ENCODE measurements around the gene SIN3A. TPM values are rescaled to one million over a fixed set of nuclear protein-coding genes. Genes with fewer than 3 reads are reported as not detected.
"Not testable (repeated sequence)": the region's sequence is repeated elsewhere in the genome, so short reads cannot be mapped to it uniquely, and the experiment has no call there.

SIN3A gene
- total RNA-seq, 1 experiment from 2014 or later = 45.5 TPM

DNA sequence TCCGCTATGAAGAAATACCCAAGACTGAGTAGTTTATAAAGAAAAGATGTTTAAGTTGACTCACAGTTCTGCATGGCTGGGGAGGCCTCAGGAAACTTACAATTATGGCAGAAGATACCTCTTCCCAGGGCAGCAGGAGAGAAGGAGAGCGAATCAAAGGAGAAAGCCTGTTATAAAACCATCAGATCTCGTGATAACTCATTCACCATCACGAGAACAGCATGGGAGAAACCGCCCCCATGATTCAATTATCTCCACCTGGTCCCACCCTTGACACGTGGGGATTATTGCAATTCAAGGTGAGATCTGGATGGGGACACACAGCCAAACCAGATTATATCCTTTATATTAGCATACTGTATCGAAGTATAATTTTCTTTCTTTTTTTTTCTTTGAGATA lies 119.4 kb downstream of the SIN3A start:
- BruUV-seq (replicated peaks); POLR2A ChIA-PET; H3K4me1 Mint-ChIP-seq (ENCODE audit: insufficient read depth, unreplicated experiment); H3K27me3 Mint-ChIP-seq (ENCODE audit: insufficient read depth, unreplicated experiment); H3K27ac Mint-ChIP-seq (ENCODE audit: low read depth, unreplicated experiment); H3K4me3 Mint-ChIP-seq (ENCODE audit: unreplicated experiment); H3K36me3 Mint-ChIP-seq (ENCODE audit: insufficient read depth, unreplicated experiment); H3K9me3 Mint-ChIP-seq (ENCODE audit: unreplicated experiment); intact Hi-C loops (cut with micrococcal nuclease); DNase-seq (ENCODE audit: unreplicated experiment): not testable (repeated sequence)
- CTCF ChIA-PET = interaction anchor here (0.6 kb wide), 1 partner anchor 465 kb away, joined by 3 read pairs; no protein-coding TSS in a partner anchor

DNA sequence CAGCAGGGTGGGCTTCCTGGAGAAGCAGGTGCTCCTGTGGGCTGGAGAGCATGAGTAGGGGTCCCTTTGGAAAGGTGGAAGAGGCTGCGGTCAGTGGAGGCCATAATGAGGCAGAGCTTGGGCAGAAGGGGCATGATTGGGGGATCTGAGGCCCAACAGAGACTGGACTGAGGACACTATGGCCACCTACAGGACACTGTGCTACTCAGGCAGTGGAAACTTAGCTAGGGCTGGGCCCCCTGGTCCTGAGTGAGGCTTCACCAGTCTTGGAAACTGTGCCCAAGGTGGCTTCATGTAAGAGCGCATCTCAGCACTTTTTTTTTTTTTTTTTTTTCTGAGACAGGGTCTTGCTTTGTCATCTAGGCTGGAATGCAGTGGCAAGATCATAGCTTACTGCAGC lies 121.9 kb downstream of the SIN3A start:
- H3K9me3 Mint-ChIP-seq (ENCODE audit: unreplicated experiment) = no peaks in the 10 kb centered on the region
- DNase-seq (ENCODE audit: unreplicated experiment) = no peak
- TF ChIP-seq, protein P1, sequence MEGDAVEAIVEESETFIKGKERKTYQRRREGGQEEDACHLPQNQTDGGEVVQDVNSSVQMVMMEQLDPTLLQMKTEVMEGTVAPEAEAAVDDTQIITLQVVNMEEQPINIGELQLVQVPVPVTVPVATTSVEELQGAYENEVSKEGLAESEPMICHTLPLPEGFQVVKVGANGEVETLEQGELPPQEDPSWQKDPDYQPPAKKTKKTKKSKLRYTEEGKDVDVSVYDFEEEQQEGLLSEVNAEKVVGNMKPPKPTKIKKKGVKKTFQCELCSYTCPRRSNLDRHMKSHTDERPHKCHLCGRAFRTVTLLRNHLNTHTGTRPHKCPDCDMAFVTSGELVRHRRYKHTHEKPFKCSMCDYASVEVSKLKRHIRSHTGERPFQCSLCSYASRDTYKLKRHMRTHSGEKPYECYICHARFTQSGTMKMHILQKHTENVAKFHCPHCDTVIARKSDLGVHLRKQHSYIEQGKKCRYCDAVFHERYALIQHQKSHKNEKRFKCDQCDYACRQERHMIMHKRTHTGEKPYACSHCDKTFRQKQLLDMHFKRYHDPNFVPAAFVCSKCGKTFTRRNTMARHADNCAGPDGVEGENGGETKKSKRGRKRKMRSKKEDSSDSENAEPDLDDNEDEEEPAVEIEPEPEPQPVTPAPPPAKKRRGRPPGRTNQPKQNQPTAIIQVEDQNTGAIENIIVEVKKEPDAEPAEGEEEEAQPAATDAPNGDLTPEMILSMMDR (IDR thresholded peaks at IDR 0.05; ENCODE audit: unreplicated experiment) = no peak
- H3K27ac Mint-ChIP-seq (ENCODE audit: low read depth, unreplicated experiment) = no peak overlapping the region
- no TSS peak for BruUV-seq (replicated peaks)
- POLR2A ChIA-PET = interaction anchor here (0.6 kb wide), 1 partner anchor 304 kb away, joined by 3 read pairs; no protein-coding TSS in a partner anchor
- H3K36me3 Mint-ChIP-seq (ENCODE audit: insufficient read depth, unreplicated experiment) = no peaks in the 10 kb centered on the region
- no peaks in the 10 kb centered on the region for H3K27me3 Mint-ChIP-seq (ENCODE audit: insufficient read depth, unreplicated experiment)
- peaks cover 4% of the 10 kb centered on the region for H3K4me1 Mint-ChIP-seq (ENCODE audit: insufficient read depth, unreplicated experiment)
- intact Hi-C loops (cut with micrococcal nuclease) = no loop called here
- H3K4me3 Mint-ChIP-seq (ENCODE audit: unreplicated experiment) = no peak overlapping the region
- CTCF ChIA-PET = no interaction called here

DNA sequence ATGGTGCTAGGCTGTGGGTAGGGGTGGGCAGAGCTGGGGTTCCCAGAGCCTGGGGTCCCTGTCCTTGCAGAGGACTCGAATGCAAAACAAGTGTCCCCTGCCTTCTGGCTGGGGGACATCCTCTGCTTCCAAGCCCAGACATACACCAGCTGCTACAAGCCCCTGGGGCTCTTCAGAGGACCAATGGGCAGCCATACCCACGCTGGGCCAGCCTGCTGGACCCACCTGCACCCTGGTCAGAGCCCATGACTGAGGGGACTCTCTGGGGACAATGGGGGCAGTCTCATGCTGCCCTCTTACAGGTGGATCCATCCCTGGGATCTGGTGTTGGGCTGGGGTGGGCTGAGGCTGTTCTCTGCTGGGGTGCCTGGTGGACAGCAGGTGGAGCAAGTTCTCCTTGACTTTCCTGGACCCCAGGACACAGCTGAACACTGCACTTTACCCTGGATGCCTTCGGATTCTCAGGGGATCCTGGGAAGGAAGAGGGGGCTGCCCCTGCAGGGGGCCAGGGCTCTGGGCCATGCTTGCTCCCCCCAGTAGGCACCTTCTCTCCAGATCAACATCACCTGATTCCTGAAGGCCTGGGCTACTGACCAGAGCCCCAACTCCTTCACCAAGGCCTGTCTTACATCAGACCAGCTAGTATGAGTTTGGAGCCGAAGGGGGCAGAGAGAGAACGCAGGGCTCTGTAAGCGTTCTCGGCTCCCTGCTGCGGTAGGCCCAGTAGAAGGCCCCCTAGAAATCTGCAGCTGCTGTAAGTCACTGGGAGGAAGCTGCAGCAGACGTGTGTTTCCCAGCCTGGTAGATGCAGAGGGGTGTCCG lies 122.8 kb downstream of the SIN3A start:
- H3K36me3 Mint-ChIP-seq (ENCODE audit: insufficient read depth, unreplicated experiment) = peaks cover 6% of the 10 kb centered on the region
- ChIA-PET POLR2A (interaction anchor here (0.6 kb wide), 1 partner anchor 305 kb away, joined by 3 read pairs; no protein-coding TSS in a partner anchor), CTCF (no interaction called here)
- H3K9me3 Mint-ChIP-seq (ENCODE audit: unreplicated experiment) = no peaks in the 10 kb centered on the region
- peaks cover 4% of the 10 kb centered on the region for H3K4me1 Mint-ChIP-seq (ENCODE audit: insufficient read depth, unreplicated experiment)
- H3K27me3 Mint-ChIP-seq (ENCODE audit: insufficient read depth, unreplicated experiment) = no peaks in the 10 kb centered on the region
- BruUV-seq (replicated peaks) = no TSS peak
- no peak overlapping the region for H3K4me3 Mint-ChIP-seq (ENCODE audit: unreplicated experiment)
- H3K27ac Mint-ChIP-seq (ENCODE audit: low read depth, unreplicated experiment) = no peak overlapping the region
- no peak for DNase-seq (ENCODE audit: unreplicated experiment)
- intact Hi-C loops (cut with micrococcal nuclease) = no loop called here
- TF ChIP-seq, protein P1 (IDR thresholded peaks at IDR 0.05; ENCODE audit: unreplicated experiment) = no peak

DNA sequence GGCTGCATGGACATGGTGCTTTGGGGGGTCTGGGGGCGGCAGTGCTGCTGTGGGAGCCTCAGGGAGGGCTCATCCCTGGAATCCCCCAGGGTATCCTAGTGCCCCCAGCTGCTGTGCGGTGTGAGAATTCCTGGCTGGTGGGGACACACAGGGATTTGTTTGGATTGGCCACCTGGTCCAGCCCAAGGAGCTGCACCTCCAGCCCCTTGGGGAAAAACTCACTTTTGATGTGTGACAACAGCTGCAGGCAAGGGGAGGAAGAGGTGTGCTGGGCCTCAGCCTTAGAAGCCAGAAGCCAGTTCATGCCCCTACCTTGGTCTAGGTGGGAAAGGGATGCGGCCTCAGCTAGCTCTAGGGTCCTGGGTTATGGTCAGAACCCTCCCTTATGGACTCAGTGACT lies 124.0 kb downstream of the SIN3A start:
- POLR2A ChIA-PET = interaction anchor here (0.8 kb wide), 1 partner anchor 8 kb away, joined by 3 read pairs; the partner anchor contains the start of gene COMMD4
- no TSS peak for BruUV-seq (replicated peaks)
- H3K27ac Mint-ChIP-seq (ENCODE audit: low read depth, unreplicated experiment) = no peak overlapping the region
- no peak overlapping the region for H3K4me3 Mint-ChIP-seq (ENCODE audit: unreplicated experiment)
- intact Hi-C loops (cut with micrococcal nuclease) = no loop called here
- H3K36me3 Mint-ChIP-seq (ENCODE audit: insufficient read depth, unreplicated experiment) = peaks cover 6% of the 10 kb centered on the region
- H3K4me1 Mint-ChIP-seq (ENCODE audit: insufficient read depth, unreplicated experiment) = peaks cover 4% of the 10 kb centered on the region
- no peaks in the 10 kb centered on the region for H3K9me3 Mint-ChIP-seq (ENCODE audit: unreplicated experiment)
- H3K27me3 Mint-ChIP-seq (ENCODE audit: insufficient read depth, unreplicated experiment) = no peaks in the 10 kb centered on the region
- CTCF ChIA-PET = interaction anchor here (0.7 kb wide), 1 partner anchor 124 kb away, joined by 3 read pairs; no protein-coding TSS in a partner anchor
- TF ChIP-seq, protein P1 (IDR thresholded peaks at IDR 0.05; ENCODE audit: unreplicated experiment) = no peak
- no peak for DNase-seq (ENCODE audit: unreplicated experiment)

Measured in MCF 10A (cell line).